HFFc6 (cell line): ENCODE results near the gene CRACR2A. TPM values are rescaled to one million over a fixed set of nuclear protein-coding genes. Genes with fewer than 3 reads are reported as not detected.

Source experiments
- DNase-seq: peaks from one replicate; pipeline ENCODE4 v3.0.0-alpha.2; 2018
- H3K27ac Mint-ChIP-seq: 2 replicates; pipeline ENCODE4 v1.8.0; 2020; ENCODE audit warnings: mild to moderate bottlenecking, mixed read lengths
- H3K27me3 Mint-ChIP-seq: 2 replicates; pipeline ENCODE4 v1.8.0; 2021; ENCODE audit warnings: mild to moderate bottlenecking, moderate library complexity, mixed read lengths; ENCODE audit not compliant: insufficient read depth
- H3K36me3 Mint-ChIP-seq: 2 replicates; pipeline ENCODE4 v1.8.0; 2021; ENCODE audit warnings: low read depth, mixed read lengths
- H3K4me1 Mint-ChIP-seq: 2 replicates; pipeline ENCODE4 v1.8.0; 2020; ENCODE audit warnings: low read depth, mixed read lengths
- H3K4me3 Mint-ChIP-seq: 2 replicates; pipeline ENCODE4 v1.8.0; 2020; ENCODE audit warnings: mild to moderate bottlenecking, moderate library complexity, mixed read lengths
- H3K9me3 Mint-ChIP-seq: 2 replicates; pipeline ENCODE4 v1.8.0; 2020; ENCODE audit warnings: mild to moderate bottlenecking, mixed read lengths
- total RNA-seq, 6 experiments: library from RNA; stranded (reverse); fragmentation: NEBNext Ultra II Directional; extraction: Animal tissue kit (Norgen Biotek cat#: 25700); gene quantifications; 2 replicates in 1 of 6; 3 replicates in 5 of 6; pipeline ENCODE4 v1.2.3, GENCODE V29; 2021
- TF ChIP-seq, protein P1 (sequence below): fragments of 200-600 bp; sonication (generic); IDR thresholded peaks from 2 replicates; pipeline ENCODE4 v1.5.0; 2021; ENCODE audit warnings: antibody characterized with exemption, mild to moderate bottlenecking

Gene CRACR2A
- total RNA-seq, 6 experiments from 2014 or later, result 0.13 to 0.37 (median 0.18) TPM

DNA sequence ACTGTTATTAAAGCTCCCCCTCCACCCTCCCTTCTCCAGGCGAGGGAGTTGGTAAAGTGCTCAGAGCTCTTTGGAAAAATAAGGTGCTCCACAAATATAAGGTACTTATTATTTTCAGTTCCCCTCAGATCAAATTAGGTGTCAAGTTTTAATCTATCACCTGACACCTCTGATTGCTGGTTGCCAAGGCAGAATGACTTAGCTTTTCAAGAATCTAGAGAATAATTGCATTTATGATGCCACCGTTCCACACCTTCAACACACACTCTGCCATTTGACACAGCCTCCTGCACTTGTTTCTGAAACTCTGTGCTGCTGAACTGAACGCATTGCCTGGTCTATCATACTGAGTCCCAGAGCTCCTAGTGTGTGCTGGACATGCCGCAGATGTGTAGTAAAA, 128.6 kb downstream of the CRACR2A start:
- no peaks in the 10 kb centered on the region for H3K4me1 Mint-ChIP-seq
- H3K27ac Mint-ChIP-seq, result no peak overlapping the region
- TF ChIP-seq, protein P1, sequence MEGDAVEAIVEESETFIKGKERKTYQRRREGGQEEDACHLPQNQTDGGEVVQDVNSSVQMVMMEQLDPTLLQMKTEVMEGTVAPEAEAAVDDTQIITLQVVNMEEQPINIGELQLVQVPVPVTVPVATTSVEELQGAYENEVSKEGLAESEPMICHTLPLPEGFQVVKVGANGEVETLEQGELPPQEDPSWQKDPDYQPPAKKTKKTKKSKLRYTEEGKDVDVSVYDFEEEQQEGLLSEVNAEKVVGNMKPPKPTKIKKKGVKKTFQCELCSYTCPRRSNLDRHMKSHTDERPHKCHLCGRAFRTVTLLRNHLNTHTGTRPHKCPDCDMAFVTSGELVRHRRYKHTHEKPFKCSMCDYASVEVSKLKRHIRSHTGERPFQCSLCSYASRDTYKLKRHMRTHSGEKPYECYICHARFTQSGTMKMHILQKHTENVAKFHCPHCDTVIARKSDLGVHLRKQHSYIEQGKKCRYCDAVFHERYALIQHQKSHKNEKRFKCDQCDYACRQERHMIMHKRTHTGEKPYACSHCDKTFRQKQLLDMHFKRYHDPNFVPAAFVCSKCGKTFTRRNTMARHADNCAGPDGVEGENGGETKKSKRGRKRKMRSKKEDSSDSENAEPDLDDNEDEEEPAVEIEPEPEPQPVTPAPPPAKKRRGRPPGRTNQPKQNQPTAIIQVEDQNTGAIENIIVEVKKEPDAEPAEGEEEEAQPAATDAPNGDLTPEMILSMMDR, result no peak
- no peak for DNase-seq
- H3K27me3 Mint-ChIP-seq, result peaks cover 43% of the 10 kb centered on the region
- no peak overlapping the region for H3K4me3 Mint-ChIP-seq
- no peaks in the 10 kb centered on the region for H3K36me3 Mint-ChIP-seq
- no peaks in the 10 kb centered on the region for H3K9me3 Mint-ChIP-seq

DNA sequence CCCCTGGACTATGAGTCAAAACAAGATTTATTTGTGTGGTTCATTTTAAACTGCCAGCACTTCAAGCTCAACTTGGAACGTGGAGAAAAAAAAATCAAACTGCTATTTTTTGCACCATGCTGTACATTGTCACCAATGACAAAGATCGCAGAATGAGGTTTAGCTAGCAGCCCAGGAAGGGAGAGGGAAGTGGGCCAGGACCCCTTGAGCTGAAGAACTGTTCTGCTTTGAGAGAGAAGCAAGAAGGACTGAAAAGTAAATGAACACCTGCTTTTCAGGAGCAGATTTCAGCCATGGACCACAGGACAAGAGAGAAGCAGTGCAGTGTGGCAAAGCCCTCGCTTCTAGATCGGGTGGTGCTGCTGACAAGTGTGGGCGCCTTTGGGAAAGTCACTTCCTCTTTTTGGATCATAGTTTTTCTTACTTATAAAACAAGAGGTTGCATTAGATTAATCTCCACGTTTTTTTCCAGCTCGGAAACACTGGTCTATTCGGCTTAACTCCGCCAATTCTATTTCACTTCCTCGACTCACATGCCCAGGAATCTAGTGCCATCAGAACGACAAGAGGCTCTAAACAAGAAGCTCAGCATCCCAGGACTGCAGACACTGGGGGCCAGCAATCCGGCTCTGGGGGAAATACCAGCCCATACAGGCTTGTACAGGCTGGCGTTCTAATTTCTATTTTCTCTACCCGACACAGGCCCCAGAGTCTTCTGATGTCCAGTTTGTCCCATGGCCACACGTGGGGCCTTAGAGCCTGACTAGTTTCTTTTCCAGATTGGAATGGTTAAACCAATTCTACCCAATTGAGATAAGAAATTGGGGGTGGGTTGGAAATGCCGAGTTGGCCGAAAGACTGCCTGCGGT, 129.9 kb downstream of the CRACR2A start:
- H3K27me3 Mint-ChIP-seq, result peaks cover 44% of the 10 kb centered on the region
- H3K9me3 Mint-ChIP-seq, result no peaks in the 10 kb centered on the region
- H3K27ac Mint-ChIP-seq, result no peak overlapping the region
- DNase-seq, result no peak
- H3K36me3 Mint-ChIP-seq, result no peaks in the 10 kb centered on the region
- TF ChIP-seq, protein P1, result no peak
- no peak overlapping the region for H3K4me3 Mint-ChIP-seq
- no peaks in the 10 kb centered on the region for H3K4me1 Mint-ChIP-seq

DNA sequence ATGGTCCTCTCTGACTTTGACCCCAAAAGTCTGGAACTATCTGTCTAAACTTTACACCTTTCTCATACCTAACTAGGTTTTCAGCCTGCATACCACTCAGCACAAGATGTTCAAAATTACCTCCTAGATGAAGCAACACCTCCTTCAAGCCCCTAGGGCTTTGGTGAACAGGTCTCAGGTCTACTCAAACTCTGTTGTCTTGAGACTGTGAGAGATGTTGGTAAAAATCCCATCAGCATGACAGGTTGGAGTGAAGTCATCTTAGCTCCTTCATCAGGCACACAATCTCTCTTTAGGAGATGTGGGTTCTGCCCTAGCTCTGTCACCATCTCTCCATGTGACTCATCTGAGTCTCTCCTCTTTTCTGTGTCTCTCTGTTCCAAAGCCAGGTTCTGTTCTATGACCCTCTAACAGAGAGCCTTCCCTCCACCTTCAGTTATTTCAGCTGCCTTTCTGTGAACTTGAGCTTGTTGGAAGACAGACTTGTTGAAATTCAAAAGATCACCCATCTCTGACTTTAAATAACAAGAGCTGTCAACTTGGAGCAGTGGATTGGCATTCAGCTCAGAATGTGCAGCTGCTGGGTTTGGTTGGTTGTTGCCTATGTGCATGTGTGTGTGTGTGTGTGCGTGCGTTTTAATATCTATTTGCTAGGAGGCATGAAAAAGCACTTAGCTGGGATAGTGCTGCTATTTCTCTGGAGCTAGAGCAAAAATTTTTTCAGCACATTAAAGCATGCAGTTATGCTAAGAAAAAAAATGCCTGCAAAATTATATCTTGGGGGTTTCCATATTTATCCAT, 130.7 kb downstream of the CRACR2A start:
- no peak overlapping the region for H3K4me3 Mint-ChIP-seq
- TF ChIP-seq, protein P1, result no peak
- H3K27ac Mint-ChIP-seq, result no peak overlapping the region
- H3K27me3 Mint-ChIP-seq, result peaks cover 41% of the 10 kb centered on the region
- H3K9me3 Mint-ChIP-seq, result no peaks in the 10 kb centered on the region
- no peaks in the 10 kb centered on the region for H3K36me3 Mint-ChIP-seq
- DNase-seq, result no peak
- H3K4me1 Mint-ChIP-seq, result no peaks in the 10 kb centered on the region

DNA sequence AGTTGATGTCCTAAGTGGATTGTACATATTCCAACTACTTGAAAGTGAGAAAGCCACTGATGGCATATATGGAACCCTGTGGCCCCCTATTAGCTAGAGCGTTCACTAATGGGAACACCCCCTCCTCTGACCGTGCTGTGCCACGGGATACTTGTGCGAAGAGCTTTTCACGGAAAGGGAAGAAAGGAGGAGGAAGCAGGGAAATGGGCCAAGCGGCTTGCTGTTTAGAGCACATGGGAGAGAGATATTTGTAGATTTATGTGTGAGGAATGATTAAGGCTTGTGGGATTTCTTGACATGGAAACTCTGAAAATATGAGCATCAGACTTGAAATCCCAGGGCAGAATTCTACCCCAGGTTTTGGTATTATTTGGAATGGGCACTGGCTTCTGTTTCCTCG, 132.1 kb downstream of the CRACR2A start:
- Mint-ChIP-seq H3K4me3 (no peak overlapping the region), H3K9me3 (no peaks in the 10 kb centered on the region), H3K27me3 (peaks cover 38% of the 10 kb centered on the region), H3K36me3 (no peaks in the 10 kb centered on the region), H3K27ac (no peak overlapping the region), H3K4me1 (no peaks in the 10 kb centered on the region)
- TF ChIP-seq, protein P1, result no peak
- no peak for DNase-seq

DNA sequence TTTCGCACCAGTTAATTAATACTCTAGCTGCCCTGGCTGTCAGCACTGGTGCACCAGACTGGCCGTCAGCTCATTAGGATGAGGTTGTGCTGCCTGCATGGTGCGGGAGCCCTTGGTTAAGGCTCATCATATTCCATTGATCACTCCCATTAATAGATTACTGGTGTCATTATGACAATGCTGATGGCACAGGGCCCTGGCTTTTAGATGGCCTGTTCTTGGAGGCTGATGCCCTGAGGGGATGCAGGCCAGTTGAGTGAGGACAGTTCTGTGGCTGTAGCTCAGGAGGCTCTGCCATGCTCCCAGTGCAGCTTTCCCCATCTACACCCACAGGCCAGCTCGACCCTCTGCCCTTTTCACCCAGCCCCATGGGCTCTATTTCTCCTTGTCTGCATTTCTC, 135.3 kb downstream of the CRACR2A start:
- TF ChIP-seq, protein P1, result no peak
- H3K36me3 Mint-ChIP-seq, result no peaks in the 10 kb centered on the region
- H3K4me3 Mint-ChIP-seq, result no peak overlapping the region
- H3K9me3 Mint-ChIP-seq, result no peaks in the 10 kb centered on the region
- no peaks in the 10 kb centered on the region for H3K4me1 Mint-ChIP-seq
- H3K27me3 Mint-ChIP-seq, result peaks cover 38% of the 10 kb centered on the region
- DNase-seq, result no peak
- H3K27ac Mint-ChIP-seq, result no peak overlapping the region
